ENCODE results near the gene LSM10.
A peak's percentile ranks its signal among the peaks of the same experiment; 100 is the strongest.

LSM10 gene

DNA sequence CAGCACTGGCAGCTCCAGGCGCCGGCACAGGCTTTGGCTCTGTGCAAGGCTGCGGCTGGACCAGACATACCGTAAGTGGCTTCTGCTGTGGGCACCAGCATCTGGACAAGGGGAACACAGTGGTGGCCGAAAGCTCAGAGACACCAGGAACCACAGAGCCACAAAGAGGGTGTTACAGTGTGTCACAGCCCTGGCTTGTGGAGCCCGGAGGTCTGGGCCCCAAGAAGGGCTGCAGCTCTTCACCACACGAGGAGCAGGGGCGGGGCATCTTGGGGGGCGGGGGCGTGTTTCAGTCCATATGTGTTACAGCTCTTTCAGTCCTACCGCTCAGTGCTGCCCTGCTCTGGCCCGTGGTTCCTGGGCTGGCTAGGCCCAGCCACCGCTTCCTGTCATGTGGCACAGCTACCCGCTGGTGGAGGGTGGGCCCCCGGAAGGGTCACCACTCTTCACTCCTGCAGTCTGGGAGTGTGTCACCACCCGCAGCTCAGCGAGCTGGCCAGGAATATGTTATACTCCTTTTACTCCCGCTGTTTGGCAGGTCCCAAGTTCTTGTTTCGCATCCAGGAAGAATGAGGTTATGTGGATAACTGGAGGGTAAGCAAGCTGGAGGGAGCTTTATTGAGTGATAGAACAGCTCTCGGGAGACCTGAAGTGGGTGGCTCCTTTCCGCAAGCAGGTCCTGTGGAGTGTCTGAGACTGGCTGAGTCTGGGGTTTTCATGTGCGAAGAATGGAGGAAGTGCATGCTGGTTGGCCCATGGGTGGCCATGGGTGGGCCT is 3.3 kb upstream of the LSM10 start:
- Histone ChIP-seq H3K36me3 (ENCODE audit: low read length) (no peaks in the 10 kb centered on the region), H3K9me3 (ENCODE audit: insufficient read depth, low read length) (peaks cover 6% of the 10 kb centered on the region; the same call in 1 of the 2 replicates), H3K9me2 (replicated peaks; ENCODE audit: insufficient read depth, low read length) (no peaks in the 10 kb centered on the region), H3K79me2 (ENCODE audit: insufficient read depth, low read length) (peaks cover 14% of the 10 kb centered on the region), H4K20me1 (ENCODE audit: low read depth, low read length) (no peaks in the 10 kb centered on the region), H3K4me3 (ENCODE audit: insufficient read depth, low read length, poor library complexity, severe bottlenecking) (no peak overlapping the region), H3K9ac (ENCODE audit: low read length) (no peak overlapping the region), H2AFZ (ENCODE audit: low read depth, low read length, severe bottlenecking) (no peak overlapping the region), H3K4me2 (ENCODE audit: low read depth, low read length, poor library complexity, severe bottlenecking) (no peak overlapping the region), H3K27me3 (ENCODE audit: low read length) (no peaks in the 10 kb centered on the region), H3K27ac (ENCODE audit: low read depth, low read length) (no peak overlapping the region), H3F3A (ENCODE audit: insufficient read depth) (peaks cover 21% of the 10 kb centered on the region; the same call in 1 of the 2 replicates)
- no peak for TF ChIP-seq EZH2phosphoT487 (conservative IDR thresholded peaks at IDR 0.05; ENCODE audit: low read length)
- no peak for TF ChIP-seq CTCF (IDR thresholded peaks at IDR 0.05; ENCODE audit: insufficient read depth, low read length, poor library complexity, severe bottlenecking)

DNA sequence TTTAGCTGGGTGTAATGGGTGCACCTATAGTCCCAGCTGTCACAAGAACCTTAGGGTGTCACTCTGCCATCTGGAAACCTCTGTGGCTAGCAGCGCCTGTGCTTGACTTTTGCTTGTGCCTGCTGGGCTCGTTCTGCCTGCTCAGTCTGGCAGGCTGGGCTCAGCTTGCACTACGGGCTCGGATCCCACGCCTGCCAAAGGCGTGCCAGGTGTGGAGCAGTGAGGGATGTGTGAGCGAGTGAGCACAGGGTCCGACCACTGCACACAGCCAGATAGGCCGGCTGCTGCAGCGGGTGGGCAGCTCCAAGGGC is 2.8 kb upstream of the LSM10 start:
- TF ChIP-seq CTCF (IDR thresholded peaks at IDR 0.05; ENCODE audit: insufficient read depth, low read length, poor library complexity, severe bottlenecking) = no peak
- TF ChIP-seq EZH2phosphoT487 (conservative IDR thresholded peaks at IDR 0.05; ENCODE audit: low read length) = no peak
- no peaks in the 10 kb centered on the region for H3K36me3 ChIP-seq (ENCODE audit: low read length)
- H3K27me3 ChIP-seq (ENCODE audit: low read length) = no peaks in the 10 kb centered on the region
- peaks cover 22% of the 10 kb centered on the region; the same call in 1 of the 2 replicates for H3F3A ChIP-seq (ENCODE audit: insufficient read depth)
- no peak overlapping the region for H3K4me3 ChIP-seq (ENCODE audit: insufficient read depth, low read length, poor library complexity, severe bottlenecking)
- H3K9me2 ChIP-seq (replicated peaks; ENCODE audit: insufficient read depth, low read length) = no peaks in the 10 kb centered on the region
- no peak overlapping the region for H2AFZ ChIP-seq (ENCODE audit: low read depth, low read length, severe bottlenecking)
- H3K79me2 ChIP-seq (ENCODE audit: insufficient read depth, low read length) = peaks cover 14% of the 10 kb centered on the region
- H3K4me2 ChIP-seq (ENCODE audit: low read depth, low read length, poor library complexity, severe bottlenecking) = no peak overlapping the region
- peaks cover 6% of the 10 kb centered on the region; the same call in 1 of the 2 replicates for H3K9me3 ChIP-seq (ENCODE audit: insufficient read depth, low read length)
- no peak overlapping the region for H3K9ac ChIP-seq (ENCODE audit: low read length)
- no peak overlapping the region for H3K27ac ChIP-seq (ENCODE audit: low read depth, low read length)
- no peaks in the 10 kb centered on the region for H4K20me1 ChIP-seq (ENCODE audit: low read depth, low read length)

- Histone ChIP-seq H3K9me2 (replicated peaks; ENCODE audit: insufficient read depth, low read length) (no peaks in the 10 kb centered on the region), H3K4me2 (ENCODE audit: low read depth, low read length, poor library complexity, severe bottlenecking) (peak overlapping the region; percentile 73), H3K27ac (ENCODE audit: low read depth, low read length) (no peak overlapping the region), H2AFZ (ENCODE audit: low read depth, low read length, severe bottlenecking) (peak overlapping the region; percentile 59), H3K79me2 (ENCODE audit: insufficient read depth, low read length) (peaks cover 19% of the 10 kb centered on the region), H3K27me3 (ENCODE audit: low read length) (no peaks in the 10 kb centered on the region), H3K9me3 (ENCODE audit: insufficient read depth, low read length) (peaks cover 6% of the 10 kb centered on the region; the same call in 1 of the 2 replicates), H3K9ac (ENCODE audit: low read length) (peak overlapping the region; percentile 66), H3K4me3 (ENCODE audit: insufficient read depth, low read length, poor library complexity, severe bottlenecking) (peak overlapping the region; percentile 60), H3K36me3 (ENCODE audit: low read length) (no peaks in the 10 kb centered on the region), H4K20me1 (ENCODE audit: low read depth, low read length) (no peaks in the 10 kb centered on the region), H3F3A (ENCODE audit: insufficient read depth) (peaks cover 27% of the 10 kb centered on the region)
- TF ChIP-seq CTCF (IDR thresholded peaks at IDR 0.05; ENCODE audit: insufficient read depth, low read length, poor library complexity, severe bottlenecking) (no peak), EZH2phosphoT487 (conservative IDR thresholded peaks at IDR 0.05; ENCODE audit: low read length) (no peak)
These were observed 766 bp upstream of the LSM10 start for GRCh38 chr1:36398370-36398977.

All from SU-DHL-6 (cell line).